ENCODE results near the gene DOK6. TPM values are rescaled to one million over a fixed set of nuclear protein-coding genes. Genes with fewer than 3 reads are reported as not detected.

The DOK6 gene
- total RNA-seq, 2 experiments from 2014 or later = not detected

DNA sequence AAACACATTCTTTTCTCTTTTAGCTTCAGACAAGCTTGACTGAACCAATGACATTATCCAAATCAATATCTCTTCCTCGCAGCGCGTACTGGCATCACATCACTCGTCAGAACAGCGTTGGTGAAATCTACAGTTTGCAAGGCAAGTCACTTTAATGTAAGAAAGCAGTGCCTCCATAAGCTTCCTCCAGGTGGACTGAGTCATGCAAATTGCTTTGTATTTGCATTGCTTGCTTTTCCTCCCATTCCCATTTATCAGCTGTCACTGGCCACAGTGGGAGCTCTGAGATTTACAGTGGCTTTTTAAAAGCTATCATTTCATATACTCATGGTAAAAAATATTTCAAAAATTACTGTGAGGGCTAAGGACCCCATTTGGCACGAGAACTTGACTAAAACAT lies 357.0 kb downstream of the DOK6 start:
- Histone ChIP-seq H4K20me1 (ENCODE audit: insufficient read depth, low read length) (no peaks in the 10 kb centered on the region), H3K79me2 (ENCODE audit: insufficient read depth, low read depth, low read length) (no peaks in the 10 kb centered on the region), H3K9me3 (ENCODE audit: low read length) (no peaks in the 10 kb centered on the region), H3K27ac (ENCODE audit: low read depth, low read length, poor library complexity, severe bottlenecking) (no peak overlapping the region), H3K36me3 (ENCODE audit: insufficient read depth, low read length) (no peaks in the 10 kb centered on the region), H3K9me2 (ENCODE audit: insufficient read depth, low read length) (no peaks in the 10 kb centered on the region), H2AFZ (ENCODE audit: low read length) (no peak overlapping the region), H3K4me3 (ENCODE audit: low read depth, low read length, poor library complexity, severe bottlenecking) (no peak overlapping the region), H3K4me2 (ENCODE audit: low read length) (no peak overlapping the region), H3K4me1 (ENCODE audit: insufficient read depth, low read length, poor library complexity, severe bottlenecking) (no peaks in the 10 kb centered on the region)
- TF ChIP-seq EZH2phosphoT487 (IDR thresholded peaks at IDR 0.05; ENCODE audit: borderline replicate concordance, low read depth, low read length) = no peak
- TF ChIP-seq, protein P1, sequence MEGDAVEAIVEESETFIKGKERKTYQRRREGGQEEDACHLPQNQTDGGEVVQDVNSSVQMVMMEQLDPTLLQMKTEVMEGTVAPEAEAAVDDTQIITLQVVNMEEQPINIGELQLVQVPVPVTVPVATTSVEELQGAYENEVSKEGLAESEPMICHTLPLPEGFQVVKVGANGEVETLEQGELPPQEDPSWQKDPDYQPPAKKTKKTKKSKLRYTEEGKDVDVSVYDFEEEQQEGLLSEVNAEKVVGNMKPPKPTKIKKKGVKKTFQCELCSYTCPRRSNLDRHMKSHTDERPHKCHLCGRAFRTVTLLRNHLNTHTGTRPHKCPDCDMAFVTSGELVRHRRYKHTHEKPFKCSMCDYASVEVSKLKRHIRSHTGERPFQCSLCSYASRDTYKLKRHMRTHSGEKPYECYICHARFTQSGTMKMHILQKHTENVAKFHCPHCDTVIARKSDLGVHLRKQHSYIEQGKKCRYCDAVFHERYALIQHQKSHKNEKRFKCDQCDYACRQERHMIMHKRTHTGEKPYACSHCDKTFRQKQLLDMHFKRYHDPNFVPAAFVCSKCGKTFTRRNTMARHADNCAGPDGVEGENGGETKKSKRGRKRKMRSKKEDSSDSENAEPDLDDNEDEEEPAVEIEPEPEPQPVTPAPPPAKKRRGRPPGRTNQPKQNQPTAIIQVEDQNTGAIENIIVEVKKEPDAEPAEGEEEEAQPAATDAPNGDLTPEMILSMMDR (conservative IDR thresholded peaks at IDR 0.05; ENCODE audit: low read length) = no peak
- ChIA-PET CTCF (ENCODE audit: unreplicated experiment) (no interaction called here), POLR2A (interaction anchor here (0.6 kb wide), 1 partner anchor 28 kb away, joined by 5 read pairs; no protein-coding TSS in a partner anchor)
- intact Hi-C loops (cut with micrococcal nuclease; ENCODE audit: unreplicated experiment) = no loop called here
- no peak for DNase-seq (ENCODE audit: low spot score)
- BruUV-seq (replicated peaks) = no TSS peak

GRCh38 chr18:69758458-69758857 lies 357.8 kb downstream of the DOK6 start:
- no peak for DNase-seq (ENCODE audit: low spot score)
- H3K9me2 ChIP-seq (ENCODE audit: insufficient read depth, low read length) = no peaks in the 10 kb centered on the region
- intact Hi-C loops (cut with micrococcal nuclease; ENCODE audit: unreplicated experiment) = no loop called here
- no peak overlapping the region for H3K4me2 ChIP-seq (ENCODE audit: low read length)
- H3K4me3 ChIP-seq (ENCODE audit: low read depth, low read length, poor library complexity, severe bottlenecking) = no peak overlapping the region
- ChIA-PET CTCF (ENCODE audit: unreplicated experiment) (no interaction called here), POLR2A (no interaction called here)
- TF ChIP-seq EZH2phosphoT487 (IDR thresholded peaks at IDR 0.05; ENCODE audit: borderline replicate concordance, low read depth, low read length) = no peak
- TF ChIP-seq, protein P1 (conservative IDR thresholded peaks at IDR 0.05; ENCODE audit: low read length) = no peak
- no TSS peak for BruUV-seq (replicated peaks)
- no peaks in the 10 kb centered on the region for H3K4me1 ChIP-seq (ENCODE audit: insufficient read depth, low read length, poor library complexity, severe bottlenecking)
- H3K9me3 ChIP-seq (ENCODE audit: low read length) = no peaks in the 10 kb centered on the region
- no peaks in the 10 kb centered on the region for H3K79me2 ChIP-seq (ENCODE audit: insufficient read depth, low read depth, low read length)
- no peaks in the 10 kb centered on the region for H4K20me1 ChIP-seq (ENCODE audit: insufficient read depth, low read length)
- H3K27ac ChIP-seq (ENCODE audit: low read depth, low read length, poor library complexity, severe bottlenecking) = no peak overlapping the region
- H3K36me3 ChIP-seq (ENCODE audit: insufficient read depth, low read length) = no peaks in the 10 kb centered on the region
- H2AFZ ChIP-seq (ENCODE audit: low read length) = no peak overlapping the region

DNA sequence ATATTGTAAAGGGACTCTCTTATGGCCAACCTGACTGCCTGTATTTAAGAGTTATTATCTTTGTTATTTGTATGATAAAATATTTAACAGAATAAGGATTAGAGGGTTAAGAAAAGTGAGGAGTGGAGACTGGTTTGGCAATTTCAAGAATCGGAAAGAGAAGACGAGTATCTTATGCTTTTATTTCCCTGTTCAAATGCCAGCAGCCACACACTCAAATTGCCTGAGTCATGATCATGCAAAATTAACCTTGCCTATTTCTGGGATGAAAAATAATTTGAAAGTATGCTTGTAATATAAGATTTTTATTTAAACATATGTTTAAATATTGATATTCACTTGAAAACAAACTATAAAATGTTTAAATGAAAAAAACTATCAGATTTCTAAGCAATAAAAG lies 358.4 kb downstream of the DOK6 start:
- Histone ChIP-seq H2AFZ (ENCODE audit: low read length) (no peak overlapping the region), H3K9me2 (ENCODE audit: insufficient read depth, low read length) (no peaks in the 10 kb centered on the region), H4K20me1 (ENCODE audit: insufficient read depth, low read length) (no peaks in the 10 kb centered on the region), H3K4me3 (ENCODE audit: low read depth, low read length, poor library complexity, severe bottlenecking) (no peak overlapping the region), H3K9me3 (ENCODE audit: low read length) (no peaks in the 10 kb centered on the region), H3K4me1 (ENCODE audit: insufficient read depth, low read length, poor library complexity, severe bottlenecking) (no peaks in the 10 kb centered on the region), H3K36me3 (ENCODE audit: insufficient read depth, low read length) (no peaks in the 10 kb centered on the region), H3K4me2 (ENCODE audit: low read length) (no peak overlapping the region), H3K27ac (ENCODE audit: low read depth, low read length, poor library complexity, severe bottlenecking) (no peak overlapping the region), H3K79me2 (ENCODE audit: insufficient read depth, low read depth, low read length) (no peaks in the 10 kb centered on the region)
- no TSS peak for BruUV-seq (replicated peaks)
- TF ChIP-seq EZH2phosphoT487 (IDR thresholded peaks at IDR 0.05; ENCODE audit: borderline replicate concordance, low read depth, low read length) = no peak
- TF ChIP-seq, protein P1 (conservative IDR thresholded peaks at IDR 0.05; ENCODE audit: low read length) = no peak
- ChIA-PET CTCF (ENCODE audit: unreplicated experiment) (no interaction called here), POLR2A (no interaction called here)
- no peak for DNase-seq (ENCODE audit: low spot score)
- intact Hi-C loops (cut with micrococcal nuclease; ENCODE audit: unreplicated experiment) = no loop called here
